ENCODE measurements around the gene RIPOR2.
"Not testable (repeated sequence)": the region's sequence is repeated elsewhere in the genome, so short reads cannot be mapped to it uniquely, and the experiment has no call there.

The RIPOR2 gene

DNA sequence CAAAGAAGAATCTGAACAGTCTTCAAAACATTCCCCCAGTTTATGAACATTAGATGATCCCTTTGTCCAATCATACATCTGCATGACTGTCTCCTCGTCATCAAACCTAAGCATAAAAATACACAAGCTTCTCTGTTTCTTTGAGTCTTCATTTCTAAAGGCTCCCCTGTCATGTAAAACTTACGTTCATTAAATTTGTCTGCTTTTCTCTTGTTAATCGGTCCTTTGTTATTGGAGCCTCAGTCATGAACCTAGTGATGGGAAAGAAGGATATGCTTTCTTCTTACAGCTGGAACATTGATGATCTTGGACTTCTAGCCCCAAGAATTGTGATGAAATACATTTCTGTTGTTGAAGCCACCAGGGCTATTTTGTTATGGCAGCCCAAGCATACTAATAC, 18.0 kb upstream of the RIPOR2 start:
- in situ Hi-C loops (cut with MboI; ENCODE audit: low sequenced_read_pairs): no loop called here

DNA sequence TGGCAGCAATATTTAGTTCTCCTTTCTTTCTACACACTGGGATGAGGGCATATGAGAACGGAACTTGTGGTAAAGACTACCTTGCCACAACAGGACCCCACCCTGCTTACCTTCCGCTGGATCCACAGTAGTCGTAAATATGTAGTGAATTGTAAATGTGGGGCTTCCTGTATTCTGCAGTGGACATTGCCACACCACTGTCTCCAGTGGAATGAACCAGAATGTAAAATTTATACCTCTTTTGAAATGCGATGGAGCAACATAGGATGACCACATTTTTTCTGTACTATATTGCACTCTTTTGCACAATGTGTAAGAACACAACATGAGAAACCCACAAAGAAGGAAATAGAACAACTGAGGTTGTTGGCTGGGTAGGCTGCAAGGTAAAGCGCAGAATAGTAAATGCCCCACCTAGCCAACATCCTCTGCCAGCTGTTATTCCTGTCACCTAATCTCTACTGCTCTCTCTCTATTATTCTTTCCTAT, 16.1 kb upstream of the RIPOR2 start:
- in situ Hi-C loops (cut with MboI; ENCODE audit: low sequenced_read_pairs): no loop called here

DNA sequence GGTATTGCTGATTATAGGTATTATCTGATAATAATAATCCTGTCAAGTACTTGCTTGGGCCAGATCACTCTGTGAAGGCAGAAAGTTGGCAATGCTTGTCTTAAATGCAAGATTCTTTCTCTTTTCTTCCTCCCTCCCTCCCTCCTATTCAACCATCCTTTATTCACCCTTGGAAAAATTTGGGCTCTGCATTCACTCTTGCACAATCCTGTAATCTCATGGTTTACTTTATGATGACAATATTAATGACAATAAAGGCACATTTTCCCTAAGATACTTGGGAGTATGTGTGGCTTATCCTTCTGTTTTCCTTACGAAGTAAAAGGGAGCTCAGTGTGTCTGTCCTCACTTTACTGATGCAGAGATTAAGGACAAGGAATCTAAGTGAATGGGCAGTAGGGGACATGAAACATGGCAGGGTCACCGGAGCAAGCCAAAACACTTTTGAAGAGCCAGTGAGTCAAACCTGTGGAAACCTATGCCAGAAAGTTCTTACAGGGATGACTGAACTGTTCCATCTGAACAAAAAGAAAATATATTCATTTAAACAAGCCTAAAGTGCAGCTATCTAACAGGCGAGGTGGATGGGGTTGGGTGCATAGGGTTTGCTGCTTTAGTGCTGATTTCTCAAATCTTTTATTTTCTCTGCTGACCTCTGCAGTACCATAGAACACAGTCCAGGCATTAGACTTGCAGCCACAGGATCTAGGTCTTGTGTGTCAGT, 14.6 kb upstream of the RIPOR2 start:
- in situ Hi-C loops (cut with MboI; ENCODE audit: low sequenced_read_pairs): no loop called here

DNA sequence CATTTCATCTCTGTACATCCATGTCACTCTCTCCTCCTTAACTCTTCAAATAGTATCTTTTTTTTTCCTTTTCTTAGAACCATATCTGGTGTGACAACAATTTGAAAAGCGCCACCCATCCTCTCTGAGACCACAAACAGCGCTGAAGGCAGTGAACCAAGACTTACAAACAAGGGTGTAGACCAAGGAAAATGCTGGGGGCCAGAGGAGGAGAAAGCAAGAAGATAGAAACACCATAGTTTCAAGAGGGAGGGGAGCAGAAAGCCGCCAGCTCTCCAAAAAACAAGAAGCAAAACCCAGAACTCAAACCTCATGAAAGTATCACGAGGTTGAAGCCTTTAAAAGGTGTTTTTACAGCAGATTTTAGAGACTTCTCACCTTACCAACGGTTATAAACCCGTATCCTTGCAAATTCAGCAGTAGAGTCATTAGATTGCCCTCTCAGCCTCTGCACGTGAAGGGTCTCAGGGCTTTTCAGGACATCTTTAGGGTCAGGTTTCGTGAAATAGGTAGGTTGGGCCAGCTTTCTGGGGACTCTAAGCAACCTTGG, 13.3 kb upstream of the RIPOR2 start:
- in situ Hi-C loops (cut with MboI; ENCODE audit: low sequenced_read_pairs): no loop called here

DNA sequence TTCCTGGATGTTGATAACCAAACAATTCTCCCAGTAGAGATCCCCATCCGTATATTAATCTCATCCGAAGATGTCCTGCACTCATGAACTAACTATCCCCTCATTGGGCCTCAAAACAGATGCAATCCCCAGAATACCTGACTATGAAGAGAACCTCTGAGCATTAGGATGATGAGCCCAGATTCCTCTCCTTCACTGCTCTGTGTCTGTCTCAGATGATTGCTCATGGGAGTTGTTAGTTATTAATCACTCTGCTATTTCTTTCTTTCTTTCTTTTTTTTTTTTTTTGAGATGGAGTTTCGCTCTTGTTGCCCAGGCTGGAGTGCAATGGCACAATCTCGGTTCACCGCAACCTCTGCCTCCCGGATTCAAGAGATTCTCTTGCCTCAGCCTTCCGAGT, 12.5 kb upstream of the RIPOR2 start:
- in situ Hi-C loops (cut with MboI; ENCODE audit: low sequenced_read_pairs): not testable (repeated sequence)

DNA sequence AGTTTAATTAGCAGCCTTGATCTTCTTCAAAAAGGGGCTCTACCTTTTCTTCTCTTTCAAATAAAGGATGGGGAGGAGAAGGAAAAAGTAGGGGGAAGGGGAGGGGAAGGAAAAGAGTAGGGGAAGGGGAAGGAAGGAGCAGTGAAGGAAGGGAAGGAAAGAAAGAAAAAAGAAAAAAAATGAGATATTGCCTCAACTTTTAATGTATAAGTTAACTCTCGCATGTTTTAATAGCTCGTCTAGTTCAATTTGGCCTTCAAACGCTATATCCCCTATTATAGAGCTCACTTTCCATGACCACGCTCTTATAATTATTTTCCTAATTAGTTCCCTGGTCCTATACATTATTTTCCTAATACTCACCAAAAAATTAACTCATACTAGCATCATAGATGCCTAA, 11.9 kb upstream of the RIPOR2 start:
- in situ Hi-C loops (cut with MboI; ENCODE audit: low sequenced_read_pairs): no loop called here

DNA sequence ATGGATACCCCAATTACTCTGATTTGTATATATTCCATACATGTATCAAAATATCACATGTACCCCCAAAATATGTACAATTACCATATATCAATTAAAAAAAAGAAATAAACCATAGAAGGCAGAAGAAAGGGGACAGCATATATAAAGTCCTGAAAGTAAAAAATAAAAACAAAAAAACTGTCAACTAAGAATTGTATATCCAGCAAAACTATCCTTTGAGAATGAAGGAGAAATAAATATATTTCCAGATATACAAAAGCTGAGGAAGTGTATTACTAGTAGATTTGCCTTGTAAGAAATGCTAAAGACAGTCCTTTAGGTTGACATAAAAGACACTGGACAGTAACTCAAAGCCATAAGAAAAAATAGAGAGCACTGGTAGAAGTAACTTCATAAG, 9.3 kb upstream of the RIPOR2 start:
- in situ Hi-C loops (cut with MboI; ENCODE audit: low sequenced_read_pairs): no loop called here

DNA sequence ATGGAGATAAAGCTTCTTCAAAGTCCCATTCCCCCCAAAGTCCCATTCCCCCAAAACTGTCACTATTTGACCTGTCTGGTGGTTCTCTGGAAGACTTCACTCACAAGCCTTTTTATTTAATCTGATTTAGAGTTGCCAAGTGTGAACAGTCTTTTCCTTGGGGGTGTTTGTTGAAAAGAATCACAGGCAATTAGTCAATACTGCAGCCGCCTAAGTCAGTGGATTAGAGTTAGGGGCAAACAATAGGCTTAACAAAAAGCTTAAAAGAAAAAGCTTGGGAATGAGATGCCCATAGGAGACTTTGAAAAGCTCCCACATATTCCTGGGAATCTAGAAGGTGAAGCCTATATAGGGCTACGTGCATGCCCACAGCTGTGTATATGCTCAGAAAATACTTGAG, 8.0 kb upstream of the RIPOR2 start:
- in situ Hi-C loops (cut with MboI; ENCODE audit: low sequenced_read_pairs): no loop called here

DNA sequence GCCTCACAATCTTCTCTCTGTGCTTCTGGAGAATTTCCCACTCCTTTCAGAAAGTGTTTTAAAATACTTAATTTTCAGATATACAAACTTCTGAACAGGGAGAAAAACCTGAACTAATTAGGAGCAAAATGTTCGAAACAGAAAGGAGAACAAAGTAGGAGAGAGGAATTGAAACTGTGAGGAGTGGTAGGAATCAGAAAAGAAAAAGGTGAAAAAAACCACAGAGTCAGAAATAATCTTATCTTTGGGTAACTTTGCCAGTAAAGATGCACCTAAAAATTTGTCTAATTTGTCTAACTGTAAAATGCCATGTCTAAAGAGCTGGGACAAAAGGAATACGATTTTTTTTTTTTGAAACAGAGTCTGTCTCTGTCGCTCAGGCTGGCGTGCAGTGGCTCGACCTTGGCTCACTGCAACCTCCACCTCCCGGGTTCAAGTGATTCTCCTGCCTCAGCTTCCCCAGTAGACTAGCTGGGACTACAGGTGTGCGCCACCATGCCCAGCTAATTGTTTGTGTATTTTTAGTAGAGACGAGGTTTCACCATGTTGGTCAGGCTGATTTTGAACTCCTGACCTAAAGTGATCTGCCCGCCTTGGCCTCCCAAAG, 4.7 kb upstream of the RIPOR2 start:
- in situ Hi-C loops (cut with MboI; ENCODE audit: low sequenced_read_pairs): no loop called here

DNA sequence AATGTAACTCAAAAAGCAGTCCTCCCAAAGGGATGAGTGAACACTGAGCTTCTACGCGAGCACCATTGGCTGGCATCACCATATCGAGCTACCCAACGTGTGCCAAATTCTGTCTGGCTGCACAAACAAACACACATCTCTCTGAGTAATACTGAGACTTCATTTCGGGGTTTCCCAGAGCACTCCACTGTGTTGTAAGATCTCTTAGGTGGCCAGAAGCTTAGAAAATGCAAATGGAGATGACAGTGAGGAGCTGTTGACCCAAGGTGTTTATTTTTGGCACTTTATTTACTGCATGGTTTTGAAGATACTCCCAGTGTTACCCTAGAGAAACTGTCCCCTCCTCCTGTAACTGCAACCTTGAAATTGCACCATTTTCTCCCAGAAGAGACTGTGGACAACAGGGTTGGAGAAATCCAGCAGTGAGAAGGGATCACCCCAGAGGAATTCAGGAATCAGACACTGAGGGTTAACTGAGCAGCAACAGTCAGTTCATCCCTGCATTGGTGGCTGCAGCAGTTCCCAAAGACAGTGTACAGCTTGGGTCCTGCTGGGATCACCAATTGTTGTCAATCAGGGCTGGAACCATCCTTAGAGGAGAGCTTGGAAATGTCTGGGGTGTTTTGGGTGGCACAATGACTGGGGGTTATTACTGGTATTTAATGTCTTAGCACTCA, 1.0 kb upstream of the RIPOR2 start:
- in situ Hi-C loops (cut with MboI; ENCODE audit: low sequenced_read_pairs): no loop called here

DNA sequence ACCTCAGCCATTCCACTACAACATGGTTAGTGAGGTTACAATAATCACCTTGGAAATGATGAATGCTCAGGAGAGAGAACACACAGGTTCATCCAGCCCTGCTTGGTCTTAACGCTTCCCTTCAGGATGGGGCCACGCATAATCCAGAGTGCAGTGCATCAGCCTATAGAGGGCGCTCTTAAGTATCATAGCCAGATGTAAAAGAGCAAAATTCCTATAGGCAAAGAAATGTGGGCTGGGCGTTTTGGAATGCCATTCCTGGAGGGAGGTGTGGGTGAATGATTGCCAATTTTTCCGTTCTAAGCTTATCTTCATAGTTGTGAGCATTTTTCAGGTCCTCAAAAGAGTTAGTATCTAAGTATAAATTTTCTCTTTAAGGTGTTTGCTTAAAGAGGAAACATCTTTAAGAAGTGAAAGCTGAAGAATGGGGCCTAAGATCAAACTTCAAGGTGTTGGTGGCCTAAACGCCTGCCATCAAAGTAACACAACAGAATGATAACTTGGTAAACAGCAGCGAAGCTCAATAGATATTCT, 1.8 kb downstream of the RIPOR2 start:
- in situ Hi-C loops (cut with MboI; ENCODE audit: low sequenced_read_pairs): no loop called here

DNA sequence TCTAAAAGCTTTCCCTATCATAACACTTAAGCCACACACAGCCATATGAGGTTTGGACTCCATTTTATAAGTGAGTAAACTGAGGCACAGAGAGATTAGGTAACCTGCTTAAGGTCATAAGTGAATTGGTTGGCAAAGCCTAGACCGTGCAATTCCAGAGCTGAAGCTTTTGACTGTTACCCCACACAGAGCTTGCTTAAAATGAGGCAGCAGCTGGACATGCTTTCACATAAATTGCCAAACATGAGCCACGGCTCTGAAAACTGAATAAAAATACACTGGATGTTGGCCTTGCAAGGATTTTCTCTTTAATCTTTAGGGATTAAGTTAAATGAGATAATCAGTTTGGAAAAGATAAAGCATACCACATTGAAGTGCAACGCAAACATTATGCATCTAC, 2.5 kb downstream of the RIPOR2 start:
- in situ Hi-C loops (cut with MboI; ENCODE audit: low sequenced_read_pairs): no loop called here

DNA sequence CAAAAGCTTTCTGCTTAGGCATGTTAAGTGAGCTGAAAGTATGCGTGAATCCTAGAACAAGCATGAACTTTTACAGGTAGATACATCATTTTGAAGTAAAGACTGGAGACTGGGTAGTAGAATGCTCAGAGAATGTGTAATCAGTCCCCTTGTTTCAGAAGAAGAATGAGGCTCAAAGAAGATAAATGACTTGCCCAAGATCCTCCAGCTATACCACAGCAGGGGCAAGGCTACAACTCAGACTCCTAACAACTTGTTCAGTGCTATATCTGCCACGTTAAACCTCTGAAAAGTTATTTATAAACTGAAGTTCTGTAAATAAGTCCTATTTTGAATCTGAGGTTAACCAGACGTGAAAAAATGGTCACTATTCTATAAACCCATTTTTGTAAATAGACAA, 2.9 kb downstream of the RIPOR2 start:
- in situ Hi-C loops (cut with MboI; ENCODE audit: low sequenced_read_pairs): no loop called here

DNA sequence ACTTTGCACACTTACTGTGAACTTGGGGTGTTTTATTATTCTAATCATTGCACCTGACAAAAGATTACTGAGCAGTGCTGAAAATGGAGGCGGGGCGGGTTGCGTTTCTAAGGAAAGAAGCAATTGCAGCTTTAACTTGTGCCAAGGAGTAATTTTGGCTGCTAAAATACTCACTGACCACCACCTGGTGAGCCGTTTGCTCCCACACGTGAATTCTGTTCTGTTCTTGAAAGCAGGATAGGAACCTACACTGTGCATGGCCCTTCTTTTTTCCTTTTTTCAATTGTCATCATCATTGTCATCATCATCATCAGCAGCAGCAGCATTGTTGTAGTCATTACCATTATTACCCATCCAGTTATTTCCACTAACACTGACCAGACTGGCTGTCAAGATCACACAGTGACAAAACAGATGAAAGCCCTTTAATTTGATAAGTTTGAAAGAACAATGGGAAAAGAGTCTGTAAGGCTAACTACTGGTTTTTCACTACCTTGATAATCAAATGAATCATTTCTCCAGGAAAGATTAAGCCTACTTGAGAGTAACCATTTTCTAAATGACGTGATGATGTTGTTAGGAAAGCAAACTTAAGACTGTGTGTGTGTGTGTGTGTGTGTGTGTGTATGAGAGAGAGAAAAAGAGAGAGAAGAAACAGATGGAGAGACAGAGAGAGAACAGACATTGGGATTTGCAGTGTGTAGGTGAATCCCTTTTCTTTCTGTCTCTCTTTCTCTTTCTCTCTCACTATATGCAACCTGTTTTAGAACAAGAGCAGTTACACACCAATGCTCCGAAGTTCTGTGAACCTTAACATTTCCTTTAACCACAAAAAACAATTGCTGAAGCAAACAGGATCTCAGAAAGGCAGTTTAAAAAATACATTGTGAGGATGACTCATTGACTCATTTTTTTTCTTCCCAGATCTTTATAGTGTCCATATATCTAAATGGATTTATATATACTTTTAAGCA, 3.8 kb downstream of the RIPOR2 start:
- in situ Hi-C loops (cut with MboI; ENCODE audit: low sequenced_read_pairs): no loop called here

DNA sequence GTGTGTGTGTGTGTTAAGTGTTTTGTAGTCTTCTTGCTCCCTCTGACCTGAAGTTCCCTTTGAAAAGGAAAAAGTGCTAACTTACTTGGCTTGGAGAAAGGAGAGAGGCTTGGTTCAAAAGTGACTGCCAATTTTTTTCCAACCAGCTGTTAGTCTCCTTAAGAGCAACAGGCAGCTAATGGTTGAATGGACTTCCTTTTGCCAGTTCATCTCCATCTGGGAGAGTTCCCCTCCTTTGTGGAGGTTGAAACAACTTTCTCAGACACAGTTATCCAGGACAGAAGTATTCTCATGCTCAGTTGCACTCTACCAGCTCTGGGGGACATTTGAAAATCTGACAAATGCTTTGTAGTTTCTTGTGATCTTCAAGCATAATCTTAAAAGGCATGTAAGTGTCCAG, 4.5 kb downstream of the RIPOR2 start:
- in situ Hi-C loops (cut with MboI; ENCODE audit: low sequenced_read_pairs): no loop called here

DNA sequence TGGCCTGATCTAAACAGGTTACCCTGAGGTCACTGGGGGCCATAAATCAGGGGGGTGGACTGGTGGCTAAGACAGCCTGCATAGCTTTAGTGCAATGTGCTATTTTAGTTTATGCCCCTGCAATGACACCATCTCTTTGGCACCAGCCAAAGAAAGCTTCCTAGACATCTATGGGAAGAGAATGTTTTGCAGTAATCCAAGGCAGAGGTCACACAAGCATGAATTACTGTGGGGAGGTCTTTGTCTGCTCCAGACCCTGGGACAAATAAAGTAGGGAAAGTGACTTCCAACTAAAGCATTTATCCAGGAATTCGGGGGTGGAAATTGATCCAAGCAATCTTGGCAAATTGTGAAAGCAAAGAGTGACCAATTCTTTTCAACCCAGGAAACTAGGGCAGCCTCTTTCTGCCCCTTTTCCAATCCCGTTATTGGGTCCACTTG, 5.3 kb downstream of the RIPOR2 start:
- in situ Hi-C loops (cut with MboI; ENCODE audit: low sequenced_read_pairs): no loop called here

DNA sequence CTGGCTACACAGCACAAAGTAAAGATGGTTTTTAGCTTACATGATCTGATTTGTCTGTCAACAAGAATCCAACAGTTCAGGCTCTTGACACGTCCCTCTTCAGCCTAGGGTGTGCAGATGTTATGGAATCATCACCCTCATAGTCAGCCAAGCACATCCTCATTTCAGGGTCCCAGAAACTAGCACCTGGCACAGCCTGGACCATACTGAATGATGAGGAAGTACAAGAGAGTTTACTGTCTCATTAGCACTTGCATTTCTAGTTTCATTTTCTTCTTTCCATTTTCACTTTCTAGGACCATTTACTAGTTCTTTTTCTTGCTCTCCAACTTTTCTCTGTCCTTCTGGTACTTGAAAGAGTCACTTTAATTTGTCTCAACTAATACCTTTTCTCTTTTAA, 6.5 kb downstream of the RIPOR2 start:
- in situ Hi-C loops (cut with MboI; ENCODE audit: low sequenced_read_pairs): no loop called here

DNA sequence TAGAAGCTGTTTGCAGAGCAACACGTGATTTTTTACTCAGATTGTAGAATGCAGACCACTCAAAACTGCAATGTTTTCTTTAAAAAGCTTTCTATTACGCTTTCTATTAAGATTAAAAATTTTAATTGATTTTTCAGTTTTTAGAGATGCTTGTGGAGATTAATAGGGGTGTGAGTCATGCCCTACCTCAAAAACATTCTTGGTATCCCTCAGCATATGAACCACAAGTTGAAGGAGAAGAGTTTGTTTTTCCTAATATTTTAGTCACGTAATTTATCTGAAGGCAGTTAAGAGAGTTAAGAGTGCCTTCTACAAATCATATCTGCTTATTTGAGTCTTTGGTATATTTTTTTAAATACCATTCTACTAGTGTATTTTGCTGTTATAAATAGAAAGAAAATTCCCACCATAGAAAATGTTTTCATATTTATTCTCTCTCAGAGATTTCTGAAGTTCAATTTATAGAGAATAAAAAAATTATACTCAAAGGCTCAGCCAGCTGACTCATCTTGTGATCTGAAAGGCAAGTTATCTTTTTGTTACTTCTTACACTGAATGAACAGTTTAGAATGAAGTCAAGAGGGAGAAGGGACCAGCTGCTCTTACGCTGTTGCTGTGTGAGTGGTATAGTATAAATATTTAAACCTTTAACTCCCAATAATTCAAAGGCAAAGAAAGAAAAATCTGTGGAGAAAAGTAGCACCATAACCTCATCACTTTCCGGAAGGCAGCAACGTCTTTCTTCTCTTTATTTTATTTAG, 7.6 kb downstream of the RIPOR2 start:
- in situ Hi-C loops (cut with MboI; ENCODE audit: low sequenced_read_pairs): no loop called here

DNA sequence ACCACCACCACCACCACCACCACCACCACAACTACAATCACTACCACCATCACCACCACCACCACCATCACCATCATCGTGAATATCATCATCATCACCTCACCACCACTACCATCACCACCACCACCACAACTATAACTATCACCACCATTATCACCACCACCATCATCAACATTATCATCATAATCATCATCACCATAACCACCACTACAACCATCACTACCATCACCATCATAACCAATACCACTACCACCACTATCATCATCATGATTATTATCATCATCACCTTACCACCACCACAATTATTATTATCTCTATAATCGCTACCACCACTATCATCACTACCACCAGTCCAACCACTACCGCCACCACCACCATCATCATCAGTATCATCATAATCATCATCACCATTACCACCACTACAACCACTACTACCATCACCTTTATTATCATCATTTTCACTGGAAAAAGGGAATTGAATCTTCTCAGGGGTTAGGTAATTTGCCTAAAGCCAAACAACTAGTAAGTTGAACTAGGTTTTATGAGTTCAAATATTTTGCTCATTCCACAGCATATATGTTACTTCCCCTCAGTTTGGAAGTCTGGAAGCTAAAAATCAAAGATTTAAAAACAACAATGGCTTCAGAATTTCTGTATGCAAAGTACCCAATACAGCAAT, 8.3 kb downstream of the RIPOR2 start:
- in situ Hi-C loops (cut with MboI; ENCODE audit: low sequenced_read_pairs): no loop called here
